Measurements from ENCODE around the gene ZNF710. TPM values are rescaled to one million over a fixed set of nuclear protein-coding genes. Genes with fewer than 3 reads are reported as not detected.
"Not testable (repeated sequence)": the region's sequence is repeated elsewhere in the genome, so short reads cannot be mapped to it uniquely, and the experiment has no call there.

ZNF710 gene
- total and polyA plus RNA-seq, 8 donors, result 7.9 to 35.3 (median 16.1) TPM

- no peaks in the 10 kb centered on the region for H3K9me3 ChIP-seq
- no peaks in the 10 kb centered on the region for H3K27me3 ChIP-seq
- intact Hi-C loops (cut with DNase I; ENCODE audit: low total_unique reads), result no loop called here
- H3K36me3 ChIP-seq, result no peaks in the 10 kb centered on the region
- no peak for TF ChIP-seq CTCF (IDR thresholded peaks at IDR 0.05)
- no peak for TF ChIP-seq EP300 (IDR thresholded peaks at IDR 0.05)
- WGBS, 5 donors, result 60 to 72% (median 71%) methylated on average over 7 of the region's 7 CpGs
- peaks cover 10 to 39% (median 23%) of the 10 kb centered on the region in 4 donors for H3K4me1 ChIP-seq
- H3K4me3 ChIP-seq, result no peak overlapping the region
- H3K27ac ChIP-seq, result peak overlapping the region in 1 of 5 donors; percentile 98
- DNase-seq, result peak in 1 of 2 donors; percentile 48
These were observed 105.5 kb downstream of the ZNF710 start for GRCh38 chr15:90106522-90107117.

GRCh38 chr15:90108038-90108437, 106.9 kb downstream of the ZNF710 start:
- DNase-seq; H3K4me3 ChIP-seq; H3K9me3 ChIP-seq; intact Hi-C loops (cut with DNase I; ENCODE audit: low total_unique reads); H3K27ac ChIP-seq; H3K27me3 ChIP-seq; H3K36me3 ChIP-seq: not testable (repeated sequence)
- 85 to 98% (median 97%) methylated on average over 5 of the region's 5 CpGs for WGBS, 5 donors
- peaks cover 5 to 35% (median 18%) of the 10 kb centered on the region in 4 donors for H3K4me1 ChIP-seq

GRCh38 chr15:90109163-90109751, 108.1 kb downstream of the ZNF710 start:
- DNase-seq; H3K27ac ChIP-seq; intact Hi-C loops (cut with DNase I; ENCODE audit: low total_unique reads); H3K4me3 ChIP-seq; H3K36me3 ChIP-seq; H3K9me3 ChIP-seq; H3K27me3 ChIP-seq: not testable (repeated sequence)
- peaks cover 0 to 23% (median 9%) of the 10 kb centered on the region in 4 donors for H3K4me1 ChIP-seq
- 62 to 88% (median 85%) methylated on average over 2 to 3 of the region's 3 CpGs for WGBS, 5 donors

GRCh38 chr15:90113166-90113565, 112.0 kb downstream of the ZNF710 start:
- no peak for DNase-seq
- 66 to 77% (median 68%) methylated on average over 7 of the region's 7 CpGs for WGBS, 5 donors
- intact Hi-C loops (cut with DNase I; ENCODE audit: low total_unique reads), result no loop called here

GRCh38 chr15:90114451-90114901, 113.4 kb downstream of the ZNF710 start:
- no peak for DNase-seq
- no peak overlapping the region for H3K27ac ChIP-seq
- intact Hi-C loops (cut with DNase I; ENCODE audit: low total_unique reads), result no loop called here
- no peak overlapping the region for H3K4me3 ChIP-seq
- peaks cover 6 to 20% (median 12%) of the 10 kb centered on the region in 4 donors for H3K9me3 ChIP-seq
- TF ChIP-seq POLR2A (IDR thresholded peaks at IDR 0.05), result no peak
- TF ChIP-seq EP300 (IDR thresholded peaks at IDR 0.05), result no peak
- TF ChIP-seq POLR2AphosphoS5 (IDR thresholded peaks at IDR 0.05), result no peak
- no peak for TF ChIP-seq CTCF (IDR thresholded peaks at IDR 0.05)
- H3K27me3 ChIP-seq, result no peaks in the 10 kb centered on the region
- H3K4me1 ChIP-seq, result no peaks in the 10 kb centered on the region
- WGBS, 5 donors, result 42 to 75% (median 65%) methylated on average over 2 of the region's 2 CpGs
- no peaks in the 10 kb centered on the region for H3K36me3 ChIP-seq

More at GRCh38 chr15:90113166-90113565, 112.0 kb downstream of the ZNF710 start:
- Histone ChIP-seq H3K27ac (no peak overlapping the region), H3K4me1 (no peaks in the 10 kb centered on the region), H3K9me3 (peaks cover 6 to 20% (median 12%) of the 10 kb centered on the region in 4 donors), H3K36me3 (no peaks in the 10 kb centered on the region), H3K27me3 (no peaks in the 10 kb centered on the region), H3K4me3 (no peak overlapping the region)
- no peak for TF ChIP-seq POLR2AphosphoS5 (IDR thresholded peaks at IDR 0.05)
- TF ChIP-seq POLR2A (IDR thresholded peaks at IDR 0.05), result no peak
- TF ChIP-seq EP300 (IDR thresholded peaks at IDR 0.05), result no peak
- no peak for TF ChIP-seq CTCF (IDR thresholded peaks at IDR 0.05)
